NCI-H2196 (cell line): ENCODE measurements around the gene ZCCHC18.
"Not testable (repeated sequence)": the region's sequence is repeated elsewhere in the genome, so short reads cannot be mapped to it uniquely, and the experiment has no call there.

Experiments
- DNase-seq: peaks from one replicate; lab custom pipeline; 2025; ENCODE audit not compliant: unreplicated experiment; lab: John Stamatoyannopoulos, UW

Gene ZCCHC18

DNA sequence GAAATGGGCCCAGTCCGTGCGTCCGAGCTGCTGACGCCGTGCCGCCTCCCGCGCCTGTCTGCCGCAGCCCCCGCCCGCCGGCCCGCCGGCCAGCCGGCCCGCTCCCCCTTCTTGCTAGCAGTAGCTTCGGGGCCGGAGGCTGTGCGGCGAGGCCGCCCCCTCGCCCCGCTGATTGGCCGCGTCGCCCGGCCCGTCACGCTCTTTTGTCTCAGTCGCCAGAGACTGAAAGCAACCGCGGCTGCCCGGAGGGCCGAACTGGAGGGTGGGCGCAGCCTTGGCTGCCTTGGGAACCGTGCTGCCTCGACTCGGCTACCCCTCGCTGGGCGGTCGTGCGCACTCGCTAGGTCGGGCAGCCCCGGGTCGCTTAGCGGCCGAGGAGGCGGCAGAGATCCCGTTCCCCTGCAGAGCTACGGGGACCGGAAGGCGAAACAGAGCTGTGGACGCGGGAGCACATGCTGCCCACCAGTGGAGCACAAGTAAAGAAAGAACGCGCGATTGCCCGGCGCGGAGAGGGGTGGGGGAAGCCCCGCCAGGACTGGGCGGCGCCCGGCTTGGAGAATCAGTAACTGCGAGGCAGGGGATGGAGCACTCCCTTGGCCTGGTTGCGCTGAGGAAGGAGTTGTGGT lies at the start of gene ZCCHC18:
ZCCHC18 (plus strand) TSS at position 198 of the 626 bp plus-strand sequence. CDS start 1,589 bp downstream, outside the sequence.
- peak; percentile 62 for DNase-seq

DNA sequence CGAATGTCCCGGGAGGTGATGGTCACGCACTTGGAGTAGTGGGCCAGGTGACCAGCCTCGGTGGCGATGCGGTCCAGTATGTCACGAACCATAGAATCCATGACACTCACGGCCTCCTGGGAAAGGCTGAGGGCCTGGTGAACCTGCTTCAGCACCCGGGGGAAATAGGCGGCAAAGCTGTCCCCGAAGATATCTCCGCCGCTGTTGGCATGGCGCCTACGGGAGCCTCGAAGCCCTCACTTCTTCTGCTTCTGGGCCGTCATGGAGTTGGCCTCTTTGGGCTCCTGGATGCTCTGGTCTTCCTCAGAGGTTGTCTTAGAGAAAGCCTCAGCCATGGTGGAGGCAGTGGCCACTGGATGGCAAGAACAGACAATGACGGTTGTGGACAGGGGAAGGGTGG lies 49.7 kb upstream of the ZCCHC18 start:
- not testable (repeated sequence) for DNase-seq

DNA sequence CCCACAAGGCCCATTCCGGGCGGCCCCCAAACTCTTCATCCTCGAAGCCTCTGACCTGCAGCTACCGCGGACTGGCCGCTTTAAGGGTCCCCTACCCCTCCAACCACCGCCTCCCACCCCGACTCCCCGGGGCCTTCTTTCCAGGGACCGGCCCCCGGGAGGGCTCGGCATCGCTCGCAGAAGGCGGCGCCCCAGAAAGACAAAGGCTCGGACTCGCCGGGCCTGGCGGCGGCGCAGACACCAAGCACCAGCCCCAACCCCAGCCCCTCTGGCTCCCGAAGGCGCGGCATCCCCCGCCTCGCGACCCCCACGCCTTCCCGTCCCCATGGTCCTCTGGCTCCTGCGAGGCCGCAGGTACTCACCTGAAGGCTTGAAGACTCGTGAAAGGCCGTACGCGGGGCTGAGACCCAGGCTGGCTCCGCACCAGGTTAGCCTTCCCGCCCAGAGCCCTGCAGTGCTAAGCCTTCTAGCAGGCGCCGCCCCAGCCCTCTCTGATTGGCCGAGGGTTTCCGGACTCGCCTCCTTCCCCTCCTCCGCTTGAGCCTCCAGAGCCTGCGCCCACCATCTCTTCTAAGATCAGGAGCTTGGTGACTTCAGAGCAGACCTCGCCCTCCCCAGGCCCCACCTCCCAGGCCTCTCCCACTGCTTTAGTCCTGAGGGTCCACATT lies 36.4 kb upstream of the ZCCHC18 start, which contains the start of gene TMSB15C:
TMSB15C (minus strand) TSS at position 459 of the 668 bp plus-strand sequence.
- DNase-seq, result not testable (repeated sequence)

DNA sequence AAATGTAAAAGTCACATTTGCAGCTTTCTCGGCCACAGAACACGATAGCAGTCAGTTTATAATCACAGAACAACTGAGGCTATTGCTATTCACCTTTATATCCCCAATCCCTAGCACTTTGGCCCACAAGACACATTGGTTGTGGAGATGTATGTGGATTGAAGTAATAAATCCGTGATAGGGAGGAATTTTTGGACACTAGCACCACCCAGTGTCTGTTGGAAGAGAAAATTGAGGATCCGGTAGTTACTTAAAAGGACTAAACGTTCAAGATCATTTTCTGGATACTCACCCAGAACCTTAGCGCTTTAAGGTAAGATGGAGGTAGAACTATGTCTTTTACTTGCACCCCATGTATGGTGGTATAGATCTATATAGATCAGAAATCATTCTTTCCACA lies 34.5 kb upstream of the ZCCHC18 start:
- DNase-seq, result not testable (repeated sequence)

DNA sequence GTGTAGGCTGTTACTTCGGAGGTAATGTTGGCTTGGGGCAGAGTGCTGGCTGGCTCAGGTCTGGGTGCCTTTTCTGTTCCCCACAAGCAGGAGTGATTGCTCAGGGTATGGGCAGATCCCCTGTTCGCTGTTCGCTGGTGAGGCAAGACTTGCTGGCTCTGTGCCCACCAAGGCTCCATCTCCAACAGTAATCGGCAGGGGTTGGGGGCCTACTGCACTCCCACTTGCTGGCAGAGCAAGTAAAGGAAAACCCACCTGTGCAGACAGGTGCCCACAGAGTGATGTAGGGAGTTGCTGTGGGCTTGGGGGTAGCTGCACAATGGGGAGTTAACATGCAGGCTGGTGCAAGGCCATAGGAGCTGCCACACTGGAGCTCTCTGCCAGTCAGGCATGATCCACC lies 28.3 kb upstream of the ZCCHC18 start:
- DNase-seq, result no peak

DNA sequence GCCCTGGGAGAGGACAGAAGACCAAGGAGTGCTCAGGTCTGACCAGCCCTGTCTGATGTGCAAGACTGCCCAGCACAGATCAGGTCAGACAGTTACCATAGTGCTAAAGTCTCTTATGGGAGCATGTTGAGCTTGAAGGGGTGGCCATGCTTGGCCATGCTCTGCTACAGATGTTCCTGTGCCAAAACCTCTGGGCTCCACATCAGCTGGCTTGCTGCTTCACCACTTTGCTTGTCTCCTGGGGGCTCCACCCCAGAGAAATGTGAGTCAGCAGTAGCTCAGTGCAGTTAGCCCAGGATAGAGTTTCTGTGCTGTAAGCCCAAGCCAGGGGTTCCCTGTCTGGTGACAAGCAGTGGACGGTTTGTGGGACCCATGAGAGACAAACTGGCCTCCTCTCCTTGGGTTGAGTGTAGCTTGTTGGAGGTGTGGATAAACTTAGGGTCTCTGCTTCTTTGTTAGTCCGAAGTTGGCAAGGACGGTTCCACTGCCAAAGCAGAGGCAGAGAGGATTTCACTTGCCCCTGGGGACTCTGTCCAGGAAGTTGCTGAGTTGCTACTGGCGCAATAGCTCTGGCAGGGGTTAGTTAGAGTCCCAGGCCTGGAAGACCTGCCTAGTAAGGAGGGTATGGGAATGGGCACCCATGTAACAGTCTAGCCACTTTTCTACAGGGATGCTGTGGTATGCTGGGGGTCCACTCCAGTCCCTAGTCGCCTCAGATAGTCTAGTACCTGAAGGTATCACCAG lies 27.6 kb upstream of the ZCCHC18 start:
- no peak for DNase-seq

DNA sequence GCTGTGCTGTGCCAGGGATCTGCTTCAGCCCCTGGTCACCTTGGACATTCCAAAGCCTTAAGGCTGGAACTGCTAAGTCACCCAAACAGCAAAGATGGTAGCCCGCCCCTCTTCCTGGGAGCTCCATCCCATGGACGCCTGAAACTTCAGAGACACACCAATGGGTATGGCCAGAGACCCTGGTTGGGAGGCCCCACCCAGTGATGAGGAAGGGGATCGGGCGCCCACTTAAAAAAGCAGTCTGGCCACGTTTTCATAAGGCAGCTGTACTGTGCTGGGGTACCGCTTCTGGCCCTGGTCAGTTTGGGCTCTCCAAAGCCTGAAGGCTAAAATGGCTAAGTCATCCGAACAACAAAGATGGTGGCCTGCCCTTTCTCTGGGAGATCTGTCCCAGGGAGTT lies 26.8 kb upstream of the ZCCHC18 start:
- DNase-seq, result no peak

DNA sequence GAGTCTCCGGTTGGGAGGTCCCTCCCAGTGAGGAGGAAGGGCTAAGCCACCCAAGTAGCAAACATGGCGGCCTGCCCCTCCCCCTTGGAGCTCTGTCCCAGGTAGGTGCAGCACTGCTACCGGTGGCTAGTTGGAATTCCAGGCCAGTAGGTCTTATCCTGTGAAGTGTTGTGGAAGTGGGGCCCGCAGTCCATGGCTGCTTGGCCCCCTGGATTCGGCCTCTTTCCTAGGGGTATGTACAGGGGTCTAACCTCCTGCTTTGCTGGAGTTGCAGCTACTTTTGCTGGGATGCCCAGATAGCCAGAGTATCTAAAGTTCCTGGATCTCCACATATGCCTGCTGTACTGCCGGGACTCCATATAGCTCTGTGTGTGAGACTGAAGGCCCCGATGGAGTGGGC lies 26.4 kb upstream of the ZCCHC18 start:
- no peak for DNase-seq

DNA sequence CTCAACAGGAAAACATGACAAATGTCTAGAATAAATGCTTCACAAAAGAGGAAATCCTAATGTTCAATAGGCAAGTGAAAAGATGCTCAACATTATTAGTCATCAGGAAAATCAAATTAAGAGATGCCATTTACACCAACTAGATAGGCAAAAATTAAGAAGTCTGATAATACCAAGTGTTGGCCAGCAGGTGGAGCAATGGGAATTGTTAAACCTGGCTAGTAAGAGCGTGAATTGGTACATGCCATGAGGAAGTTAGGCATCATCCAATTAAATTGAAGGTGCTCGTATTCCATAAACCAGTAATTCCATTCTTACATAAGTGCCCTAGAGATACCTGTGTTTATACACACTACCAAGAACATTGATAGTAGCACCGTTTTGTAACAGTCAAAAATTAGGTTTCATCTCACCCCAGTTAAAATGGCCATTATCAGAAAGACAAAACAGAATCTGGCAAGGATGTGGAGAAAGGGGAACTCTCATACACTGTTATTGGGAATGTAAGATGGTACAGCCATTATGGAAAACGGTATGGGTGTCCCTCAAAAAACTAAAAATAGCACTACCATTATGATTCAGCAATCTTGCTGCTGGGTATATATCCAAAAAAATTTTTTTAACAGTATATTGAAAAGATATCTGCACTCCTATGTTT lies 14.0 kb upstream of the ZCCHC18 start:
- peak; percentile 49 for DNase-seq

DNA sequence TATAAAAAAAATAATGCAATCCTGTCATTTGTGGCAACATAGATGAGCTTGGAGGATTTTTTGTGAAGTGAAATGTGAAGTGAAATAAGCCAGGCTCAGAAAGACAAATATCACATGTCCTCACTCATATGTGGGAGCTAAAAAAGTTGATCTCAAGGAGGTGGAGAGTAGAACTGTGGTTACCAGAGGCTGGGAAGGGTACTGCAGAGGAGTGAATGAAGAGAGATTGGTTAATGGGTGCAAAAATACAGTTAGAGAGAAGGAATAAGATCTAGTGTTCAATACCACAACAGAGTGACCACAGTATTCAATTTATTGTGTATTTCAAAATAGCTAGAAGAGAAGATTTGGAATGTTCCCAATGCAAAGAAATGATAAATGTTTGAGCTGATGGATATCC lies 13.4 kb upstream of the ZCCHC18 start:
- DNase-seq, result no peak

DNA sequence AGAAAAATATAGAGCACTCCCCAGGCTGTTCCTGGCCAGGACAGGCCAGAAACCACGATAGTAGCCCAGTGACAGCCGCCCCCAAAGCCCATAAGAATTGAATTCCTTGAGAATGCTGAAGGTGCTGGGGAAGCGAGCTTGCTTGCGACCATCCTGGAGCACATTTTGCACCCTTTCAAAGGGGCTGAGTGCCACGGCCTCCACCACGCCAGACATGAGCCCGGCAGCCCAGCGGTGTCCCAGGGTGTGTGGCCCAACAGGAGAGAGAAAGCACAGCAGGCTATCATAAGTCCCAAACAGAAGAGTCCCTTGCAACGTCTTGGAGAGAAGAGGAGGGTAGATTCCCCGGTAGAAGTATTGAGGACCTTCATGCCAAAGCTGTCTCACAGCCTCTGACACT lies 7.6 kb upstream of the ZCCHC18 start:
- DNase-seq, result no peak

DNA sequence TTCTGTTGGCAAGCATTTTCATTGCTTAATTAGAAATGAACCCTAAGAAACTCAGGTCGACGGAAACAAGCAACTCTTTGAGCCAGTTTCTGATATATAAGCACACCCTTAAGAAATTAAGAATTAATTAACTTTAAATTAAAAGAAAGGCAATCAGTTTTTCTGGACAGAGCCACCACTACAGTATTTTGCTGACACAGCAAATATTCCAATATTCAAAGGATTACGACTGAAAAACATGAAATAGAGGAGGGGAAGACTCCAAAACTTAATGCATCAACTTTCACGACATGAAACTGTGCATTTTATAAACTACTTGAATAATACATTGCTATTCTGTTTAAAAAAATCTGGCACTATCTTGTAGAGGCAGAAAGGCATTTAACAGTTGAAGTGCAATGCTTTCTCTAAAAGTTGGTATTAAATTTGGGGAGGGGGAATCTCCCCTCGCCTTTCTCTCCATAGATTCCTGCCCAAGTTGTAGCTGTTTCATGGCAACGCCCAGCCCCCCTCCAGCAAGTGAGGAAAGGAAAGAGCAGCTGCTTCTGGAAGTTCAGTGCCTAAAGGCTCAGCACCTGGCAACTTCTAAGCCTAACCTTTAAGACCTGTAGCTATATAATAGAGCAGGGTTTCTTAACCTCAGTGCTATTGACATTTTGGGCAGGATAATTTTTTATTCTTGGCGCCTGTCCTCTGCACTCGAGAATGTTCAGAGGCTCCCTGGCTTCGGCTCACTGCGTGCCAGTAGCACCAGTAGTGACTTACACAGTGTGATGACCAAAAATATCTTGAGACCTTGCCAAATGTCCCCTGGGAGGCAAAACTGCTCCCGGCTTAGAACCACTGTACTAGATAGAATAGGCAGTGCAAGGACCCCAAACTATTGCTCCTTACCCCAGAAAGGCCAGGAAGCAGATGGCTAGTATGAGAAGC lies 6.7 kb upstream of the ZCCHC18 start:
- DNase-seq, result no peak

DNA sequence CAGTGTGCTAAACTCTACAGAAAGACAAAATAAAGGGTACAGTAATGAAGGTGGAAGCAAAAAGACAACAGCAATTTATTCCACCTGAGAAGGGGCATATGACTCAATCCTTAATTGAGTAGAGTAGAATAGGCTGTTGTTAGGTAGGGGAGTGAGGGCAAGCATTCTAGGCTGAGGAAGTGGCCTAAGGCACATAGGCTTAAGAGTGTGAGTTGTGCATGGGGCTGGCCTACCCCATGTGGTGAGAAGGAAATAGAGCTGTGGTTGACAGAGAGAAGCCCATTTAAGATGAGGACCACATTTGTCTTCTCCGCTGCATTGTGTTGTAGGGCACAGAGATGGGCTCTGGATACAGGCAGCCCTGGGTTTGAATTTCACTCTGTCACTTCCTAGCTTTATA lies 3.4 kb upstream of the ZCCHC18 start:
- DNase-seq, result no peak

DNA sequence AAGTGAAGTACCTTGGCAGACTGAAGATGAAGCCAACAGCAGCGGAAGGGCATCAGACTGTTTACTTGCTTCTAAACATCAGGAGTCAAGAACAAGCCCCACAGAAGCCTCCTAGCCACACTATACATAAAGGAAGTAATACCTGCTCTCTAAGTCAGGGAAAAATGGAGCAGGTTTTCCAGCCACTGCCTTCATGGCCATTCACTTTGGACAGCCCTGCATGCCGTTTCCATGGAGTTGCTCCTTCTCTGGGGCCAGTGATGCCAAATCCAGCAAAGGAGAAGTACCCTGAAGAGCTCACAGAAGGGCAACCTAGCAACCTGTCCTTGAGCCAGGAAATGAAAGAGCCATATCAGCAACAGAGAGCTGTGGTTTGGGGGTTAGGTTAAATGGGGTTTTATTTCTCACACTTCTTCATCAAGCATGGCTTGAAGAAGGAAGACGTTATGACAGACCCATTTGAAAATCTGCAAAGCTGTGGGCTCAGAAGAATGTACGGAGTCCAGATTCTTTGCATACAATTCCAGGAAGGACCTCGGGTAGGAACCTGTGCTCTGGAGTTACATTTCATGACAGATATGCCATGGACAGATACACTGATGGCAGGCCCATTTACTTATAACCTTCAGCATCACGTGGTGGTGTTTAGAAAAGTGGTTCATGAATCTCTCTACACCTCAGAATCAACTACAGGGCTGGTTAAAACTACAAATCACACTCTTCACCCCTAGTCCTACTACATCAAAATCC lies 1.7 kb upstream of the ZCCHC18 start:
- DNase-seq, result not testable (repeated sequence)

DNA sequence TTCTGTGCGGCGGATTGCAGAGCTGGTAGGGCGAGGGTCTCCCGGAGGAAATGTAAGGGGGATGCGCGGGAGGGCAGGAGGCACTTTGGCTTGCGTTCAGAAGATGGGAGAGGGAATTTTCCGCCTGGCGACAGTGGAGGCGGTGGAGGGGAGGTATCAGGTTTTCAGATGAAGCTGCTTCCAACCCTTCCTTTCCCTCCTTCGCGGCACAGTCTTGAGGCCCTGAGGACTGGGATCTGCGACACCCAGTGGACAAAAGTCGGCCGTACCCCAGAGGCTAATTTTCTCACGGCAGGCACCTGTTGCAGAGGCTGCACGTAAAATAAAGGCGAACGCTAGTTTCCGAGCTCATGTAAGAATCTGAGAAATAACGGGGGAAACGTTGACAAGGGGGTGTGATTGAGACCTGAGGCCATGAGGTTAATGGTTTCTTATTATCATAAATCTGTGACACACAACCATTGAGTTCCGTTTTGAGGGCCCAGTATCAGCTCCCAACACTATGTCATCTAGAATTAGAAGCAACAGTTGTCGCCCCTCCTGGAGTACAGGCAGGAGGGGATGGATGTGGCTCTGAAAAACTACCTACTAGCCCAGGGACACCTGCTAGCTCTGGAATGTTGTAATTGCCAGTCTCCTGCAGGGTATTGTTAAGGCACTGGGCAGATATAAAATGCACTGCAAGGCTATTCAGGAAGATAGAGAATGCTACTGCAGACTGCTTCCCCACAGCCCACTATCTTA lies 1.1 kb downstream of the ZCCHC18 start:
- DNase-seq, result peak; percentile 50

DNA sequence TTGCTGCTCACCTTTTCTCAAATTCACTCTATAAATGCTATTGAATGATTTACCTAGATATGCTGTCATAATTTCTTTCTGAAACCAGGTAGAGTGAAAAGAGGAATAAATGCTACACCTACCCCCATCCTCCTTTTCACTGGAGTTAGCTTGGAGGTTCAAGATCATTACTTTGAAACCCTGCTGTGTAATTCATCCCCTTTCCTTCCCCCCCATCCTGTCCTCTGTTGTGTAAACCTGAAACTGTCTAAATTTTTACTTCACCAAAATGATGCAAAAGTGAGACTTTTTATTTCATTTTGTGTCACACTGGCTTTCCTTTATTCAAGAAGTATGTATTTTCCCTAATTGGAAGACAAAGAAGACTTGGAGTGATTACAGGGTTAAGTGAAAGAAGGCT lies 5.4 kb downstream of the ZCCHC18 start:
- no peak for DNase-seq

DNA sequence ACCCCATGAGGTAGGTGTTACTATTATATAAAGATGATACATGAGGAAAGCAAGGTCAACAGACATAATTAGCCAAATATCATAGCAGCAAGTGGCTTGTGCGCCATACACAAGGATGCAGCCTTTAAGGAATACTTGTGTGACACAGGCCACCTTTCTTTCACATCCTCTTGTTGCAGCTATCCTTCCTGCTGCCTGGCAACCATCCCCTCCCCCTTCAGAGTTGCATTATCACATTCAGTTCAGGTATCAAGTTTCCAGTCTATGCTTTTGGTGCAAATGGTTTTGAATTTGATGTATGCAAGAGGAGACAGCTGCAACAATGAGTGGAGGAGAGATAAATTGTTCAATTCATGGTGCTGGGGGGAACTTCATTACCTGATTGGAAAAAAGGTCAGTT lies 6.4 kb downstream of the ZCCHC18 start:
- no peak for DNase-seq

DNA sequence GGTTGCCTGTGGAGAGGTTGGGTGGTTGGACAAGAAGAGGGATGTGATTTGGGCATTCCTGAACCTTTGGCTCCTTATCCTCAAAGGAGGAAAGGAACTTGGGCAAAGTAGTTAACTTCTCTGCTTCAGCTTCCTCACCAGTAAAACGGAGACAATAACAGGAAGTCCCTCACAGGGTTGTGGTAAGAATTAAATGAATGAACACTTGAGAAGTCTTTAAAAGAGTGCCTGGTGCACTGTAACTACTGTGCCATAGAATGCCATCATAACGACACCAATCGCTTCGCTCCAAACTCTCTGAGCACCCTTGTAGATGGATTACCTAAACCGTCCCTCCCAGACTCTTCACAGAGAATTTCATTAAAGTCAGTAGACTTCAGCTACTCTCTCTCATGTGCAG lies 10.5 kb downstream of the ZCCHC18 start:
- no peak for DNase-seq

DNA sequence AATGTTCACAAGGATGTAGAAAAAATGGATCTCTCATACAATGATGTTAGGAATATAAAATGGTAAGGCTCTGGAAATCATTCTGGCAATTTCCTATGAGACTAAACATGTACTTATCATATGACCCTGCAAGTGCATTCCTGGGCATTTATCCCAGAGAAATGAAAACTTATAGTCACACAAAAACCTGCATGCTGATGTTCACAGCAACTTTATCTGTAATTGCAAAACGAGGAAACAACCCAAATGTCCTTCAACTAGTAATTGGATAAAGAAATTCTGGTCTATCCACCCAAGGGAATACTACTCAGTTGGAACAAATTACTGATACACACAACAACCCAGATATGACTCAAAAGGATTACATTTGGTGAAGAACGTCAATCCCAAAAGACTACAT lies 14.5 kb downstream of the ZCCHC18 start:
- no peak for DNase-seq
